ENCODE results near the gene YKT6.

GRCh38 chr7:44240983-44241510, 40.3 kb downstream of the YKT6 start:
- TF ChIP-seq POLR2AphosphoS5 (IDR thresholded peaks at IDR 0.05; ENCODE audit: insufficient read depth, low read depth, low read length) = no peak
- no peak for TF ChIP-seq POLR2A (IDR thresholded peaks at IDR 0.05; ENCODE audit: low read depth, low read length)

Measured in endothelial cell of umbilical vein (primary cell).